GM12801 (cell line): ENCODE data around the gene AP1M1.

Source experiments
- TF ChIP-seq, protein P1 (sequence below): IDR thresholded peaks from one replicate; pipeline ENCODE4 v1.5.1; 2011; ENCODE audit warnings: control low read depth; ENCODE audit not compliant: insufficient read length; ENCODE audit errors: extremely low read depth

AP1M1 gene

DNA sequence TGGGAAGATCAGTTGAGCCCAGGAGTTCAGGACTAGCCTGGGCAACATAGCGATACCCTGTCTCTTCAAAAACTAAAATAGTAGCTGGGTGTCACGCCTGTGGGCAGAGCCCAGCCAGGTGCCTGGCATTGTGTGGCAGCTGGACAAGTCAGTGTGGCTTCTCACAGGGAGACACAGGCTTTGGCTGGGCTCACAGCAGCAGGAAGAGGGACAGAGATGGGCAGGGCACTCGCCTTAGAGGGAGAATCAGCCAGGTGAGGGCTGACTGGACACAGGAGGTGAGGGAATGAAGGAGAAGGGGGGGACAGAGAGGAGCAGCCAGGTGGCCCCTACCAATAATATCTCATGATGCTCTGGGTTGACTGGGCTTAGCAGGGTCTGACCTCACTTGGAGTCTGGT lies 9.2 kb upstream of the AP1M1 start:
- TF ChIP-seq, protein P1, sequence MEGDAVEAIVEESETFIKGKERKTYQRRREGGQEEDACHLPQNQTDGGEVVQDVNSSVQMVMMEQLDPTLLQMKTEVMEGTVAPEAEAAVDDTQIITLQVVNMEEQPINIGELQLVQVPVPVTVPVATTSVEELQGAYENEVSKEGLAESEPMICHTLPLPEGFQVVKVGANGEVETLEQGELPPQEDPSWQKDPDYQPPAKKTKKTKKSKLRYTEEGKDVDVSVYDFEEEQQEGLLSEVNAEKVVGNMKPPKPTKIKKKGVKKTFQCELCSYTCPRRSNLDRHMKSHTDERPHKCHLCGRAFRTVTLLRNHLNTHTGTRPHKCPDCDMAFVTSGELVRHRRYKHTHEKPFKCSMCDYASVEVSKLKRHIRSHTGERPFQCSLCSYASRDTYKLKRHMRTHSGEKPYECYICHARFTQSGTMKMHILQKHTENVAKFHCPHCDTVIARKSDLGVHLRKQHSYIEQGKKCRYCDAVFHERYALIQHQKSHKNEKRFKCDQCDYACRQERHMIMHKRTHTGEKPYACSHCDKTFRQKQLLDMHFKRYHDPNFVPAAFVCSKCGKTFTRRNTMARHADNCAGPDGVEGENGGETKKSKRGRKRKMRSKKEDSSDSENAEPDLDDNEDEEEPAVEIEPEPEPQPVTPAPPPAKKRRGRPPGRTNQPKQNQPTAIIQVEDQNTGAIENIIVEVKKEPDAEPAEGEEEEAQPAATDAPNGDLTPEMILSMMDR: no peak

DNA sequence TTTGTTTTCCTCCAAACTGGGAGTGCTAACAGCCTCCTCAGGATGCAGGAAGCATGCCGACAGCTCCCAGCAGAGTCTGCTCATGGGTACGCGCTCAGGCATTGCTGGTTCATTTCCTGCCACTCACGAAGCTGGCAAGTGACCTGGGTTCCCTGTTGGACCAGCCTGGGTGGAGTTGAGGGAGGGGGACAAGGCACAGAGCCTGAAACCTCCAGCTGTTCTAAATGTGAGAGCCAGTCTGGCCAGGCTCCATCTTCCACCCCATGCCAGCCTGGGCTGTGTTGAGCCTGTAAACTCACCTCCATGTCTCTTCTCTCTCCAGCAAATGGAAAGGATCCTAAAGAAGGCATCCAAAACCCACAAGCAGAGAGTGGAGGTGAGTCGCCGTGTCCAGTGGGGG lies 7.5 kb upstream of the AP1M1 start:
- TF ChIP-seq, protein P1: no peak

DNA sequence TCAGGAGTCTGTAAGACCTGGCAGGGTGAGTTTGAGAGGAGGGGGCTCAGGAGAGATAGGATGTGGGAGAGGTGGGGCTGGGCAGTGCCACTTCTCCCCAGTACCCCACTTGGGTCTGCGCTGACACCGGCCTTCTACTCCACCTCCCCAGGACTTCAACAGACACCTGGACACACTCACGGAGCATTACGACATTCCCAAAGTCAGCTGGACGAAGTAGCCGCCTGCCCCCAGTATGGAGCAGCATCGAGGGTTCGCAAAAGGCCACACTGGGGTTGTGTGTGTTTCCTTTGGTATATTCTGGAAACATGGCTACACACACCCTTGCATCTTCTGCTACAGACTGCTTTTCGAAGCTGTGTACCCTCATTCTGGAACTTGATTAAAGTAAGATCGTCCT lies 7.0 kb upstream of the AP1M1 start:
- TF ChIP-seq, protein P1: no peak

- TF ChIP-seq, protein P1: no peak
Observed at GRCh38 chr19:16191216-16191908, 6.3 kb upstream of the AP1M1 start.

GRCh38 chr19:16193466-16193865 lies 4.2 kb upstream of the AP1M1 start:
- TF ChIP-seq, protein P1: no peak

DNA sequence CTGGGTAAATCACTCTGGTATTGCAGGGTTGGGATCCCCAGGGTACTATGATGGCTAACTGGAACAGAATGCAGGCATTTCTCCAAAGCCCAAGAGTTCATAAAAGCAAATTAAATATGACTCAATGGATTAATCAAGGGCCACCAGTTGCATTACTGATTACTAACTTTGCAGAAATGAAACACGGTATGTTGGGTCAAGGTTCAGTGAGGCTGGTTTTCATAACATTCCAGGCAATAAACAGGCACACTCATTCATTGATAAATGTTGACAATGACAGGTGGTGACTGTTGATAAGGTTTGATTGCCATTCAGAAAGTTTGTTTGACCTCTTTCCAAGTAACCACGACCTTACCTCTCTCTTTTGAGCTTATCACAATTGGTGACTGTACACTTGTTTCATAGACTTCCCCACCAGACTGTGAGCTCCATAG lies 506 bp upstream of the AP1M1 start:
- TF ChIP-seq, protein P1: no peak

GRCh38 chr19:16198370-16198651 lies 600 bp downstream of the AP1M1 start:
- TF ChIP-seq, protein P1: no peak
